HEK293T (cell line): ENCODE results near the gene ACKR3.

ENCODE experiments used
- ELF4 ChIP-seq: fragments of 450-650 bp; IDR thresholded peaks from 2 replicates; pipeline ENCODE4 v1.6.1; 2017; ENCODE audit warnings: antibody characterized with exemption
- FOXK2 ChIP-seq: fragments of 450-650 bp; IDR thresholded peaks from 2 replicates; pipeline ENCODE4 v1.6.1; 2016; ENCODE audit warnings: mild to moderate bottlenecking
- FOXM1 ChIP-seq: fragments of 450-650 bp; IDR thresholded peaks from 2 replicates; pipeline ENCODE4 v1.6.1; 2017; ENCODE audit warnings: mild to moderate bottlenecking, borderline replicate concordance
- LEF1 ChIP-seq: fragments of 450-650 bp; IDR thresholded peaks from 2 replicates; pipeline ENCODE4 v1.6.1; 2017; ENCODE audit warnings: mild to moderate bottlenecking, borderline replicate concordance
- SP1 ChIP-seq: fragments of 450-650 bp; IDR thresholded peaks from 2 replicates; pipeline ENCODE4 v1.6.1; 2017
- SUZ12 ChIP-seq: fragments of 450-650 bp; IDR thresholded peaks from 2 replicates; pipeline ENCODE4 v1.6.1; 2016; ENCODE audit warnings: mild to moderate bottlenecking
- ZNF384 ChIP-seq: fragments of 450-650 bp; IDR thresholded peaks from 2 replicates; pipeline ENCODE4 v1.6.1; 2016

- TF ChIP-seq SP1 = no peak
- no peak for TF ChIP-seq FOXK2
- no peak for TF ChIP-seq SUZ12
- no peak for TF ChIP-seq LEF1
- no peak for TF ChIP-seq ZNF384
- TF ChIP-seq FOXM1 = no peak
- no peak for TF ChIP-seq ELF4
Measured at GRCh38 chr2:236602678-236603077, 33.1 kb downstream of the ACKR3 start.
